ENCODE data around the gene GABRB1. TPM values are rescaled to one million over a fixed set of nuclear protein-coding genes. Genes with fewer than 3 reads are reported as not detected.

GABRB1 gene
- total RNA-seq, 2 experiments from 2014 or later, result not detected

DNA sequence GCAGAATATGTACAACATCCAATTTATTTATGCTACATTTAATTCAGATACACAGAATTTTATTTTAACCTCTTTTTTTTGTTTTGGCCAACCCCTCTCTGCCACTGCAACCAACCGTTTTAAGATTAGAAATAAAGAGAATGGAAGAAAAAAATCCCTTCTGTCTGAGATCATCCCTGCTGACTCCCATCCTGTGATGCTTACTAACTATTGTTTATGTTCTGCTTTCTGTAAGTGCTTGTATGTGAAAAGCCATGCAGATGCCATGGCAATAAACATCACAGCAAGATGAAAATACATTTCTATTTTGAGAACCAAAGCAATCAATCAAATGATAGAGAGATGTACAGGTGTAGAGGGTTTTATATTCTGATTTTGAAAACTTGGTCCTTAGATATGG, 70.1 kb downstream of the GABRB1 start:
- Mint-ChIP-seq H3K4me3 (no peak overlapping the region), H3K9me3 (no peaks in the 10 kb centered on the region), H3K27me3 (peaks cover 4% of the 10 kb centered on the region), H3K4me1 (ENCODE audit: low read depth) (no peaks in the 10 kb centered on the region), H3K27ac (no peak overlapping the region), H3K36me3 (ENCODE audit: low read depth) (no peaks in the 10 kb centered on the region)
- no peak for DNase-seq
- TF ChIP-seq, protein P1, sequence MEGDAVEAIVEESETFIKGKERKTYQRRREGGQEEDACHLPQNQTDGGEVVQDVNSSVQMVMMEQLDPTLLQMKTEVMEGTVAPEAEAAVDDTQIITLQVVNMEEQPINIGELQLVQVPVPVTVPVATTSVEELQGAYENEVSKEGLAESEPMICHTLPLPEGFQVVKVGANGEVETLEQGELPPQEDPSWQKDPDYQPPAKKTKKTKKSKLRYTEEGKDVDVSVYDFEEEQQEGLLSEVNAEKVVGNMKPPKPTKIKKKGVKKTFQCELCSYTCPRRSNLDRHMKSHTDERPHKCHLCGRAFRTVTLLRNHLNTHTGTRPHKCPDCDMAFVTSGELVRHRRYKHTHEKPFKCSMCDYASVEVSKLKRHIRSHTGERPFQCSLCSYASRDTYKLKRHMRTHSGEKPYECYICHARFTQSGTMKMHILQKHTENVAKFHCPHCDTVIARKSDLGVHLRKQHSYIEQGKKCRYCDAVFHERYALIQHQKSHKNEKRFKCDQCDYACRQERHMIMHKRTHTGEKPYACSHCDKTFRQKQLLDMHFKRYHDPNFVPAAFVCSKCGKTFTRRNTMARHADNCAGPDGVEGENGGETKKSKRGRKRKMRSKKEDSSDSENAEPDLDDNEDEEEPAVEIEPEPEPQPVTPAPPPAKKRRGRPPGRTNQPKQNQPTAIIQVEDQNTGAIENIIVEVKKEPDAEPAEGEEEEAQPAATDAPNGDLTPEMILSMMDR (IDR thresholded peaks at IDR 0.05), result no peak
- ChIA-PET CTCF (no interaction called here), POLR2A (no interaction called here)
- no peak for ATAC-seq
- intact Hi-C loops (cut with micrococcal nuclease), result no loop called here

DNA sequence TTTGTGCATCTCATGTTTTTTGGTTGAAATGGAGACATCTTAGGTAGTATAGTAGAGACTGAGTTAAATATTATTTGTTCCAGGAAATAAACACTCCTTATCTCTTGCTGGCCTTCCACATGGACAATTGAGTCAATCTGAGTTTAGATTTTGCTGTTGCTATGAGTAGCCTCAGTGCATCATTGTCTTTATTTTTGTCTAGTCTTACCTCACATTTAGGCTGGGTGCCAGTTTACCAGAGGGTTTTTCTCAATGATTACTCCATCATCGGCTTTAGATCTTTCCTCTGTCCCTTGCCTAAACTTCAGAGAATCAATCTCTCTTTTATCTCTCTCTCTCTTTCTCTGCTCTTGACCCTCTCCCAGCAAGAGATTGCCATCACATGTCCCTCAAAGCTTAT, 73.6 kb downstream of the GABRB1 start:
- POLR2A ChIA-PET, result no interaction called here
- intact Hi-C loops (cut with micrococcal nuclease), result no loop called here
- Mint-ChIP-seq H3K9me3 (no peaks in the 10 kb centered on the region), H3K27me3 (peaks cover 5% of the 10 kb centered on the region), H3K4me3 (no peak overlapping the region), H3K4me1 (ENCODE audit: low read depth) (no peaks in the 10 kb centered on the region), H3K27ac (no peak overlapping the region), H3K36me3 (ENCODE audit: low read depth) (no peaks in the 10 kb centered on the region)
- TF ChIP-seq, protein P1 (IDR thresholded peaks at IDR 0.05), result no peak
- ATAC-seq (no peak), DNase-seq (no peak)
- CTCF ChIA-PET, result no interaction called here

DNA sequence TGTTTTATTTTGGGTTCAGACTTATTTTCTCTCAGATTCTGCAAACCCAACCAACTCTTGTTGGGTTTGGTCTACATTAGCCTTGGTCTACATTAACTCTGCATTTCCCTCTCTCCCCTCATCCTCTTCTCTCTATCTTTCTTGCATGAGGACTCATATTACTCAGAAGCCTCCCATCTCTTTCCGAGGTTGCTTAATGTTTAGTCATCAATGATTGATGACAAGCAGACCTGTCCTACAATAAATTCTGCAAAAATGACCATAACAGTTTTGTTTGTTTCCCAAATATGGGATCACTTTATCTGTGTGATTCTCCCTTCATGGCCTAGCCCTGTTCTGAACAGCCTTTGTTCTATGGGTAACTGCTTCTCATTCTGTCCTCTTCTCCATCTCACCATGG, 75.2 kb downstream of the GABRB1 start:
- TF ChIP-seq, protein P1 (IDR thresholded peaks at IDR 0.05), result no peak
- H3K9me3 Mint-ChIP-seq, result no peaks in the 10 kb centered on the region
- ATAC-seq, result no peak
- CTCF ChIA-PET, result no interaction called here
- POLR2A ChIA-PET, result no interaction called here
- no peak for DNase-seq
- no peak overlapping the region for H3K4me3 Mint-ChIP-seq
- no peaks in the 10 kb centered on the region for H3K4me1 Mint-ChIP-seq (ENCODE audit: low read depth)
- H3K27ac Mint-ChIP-seq, result no peak overlapping the region
- intact Hi-C loops (cut with micrococcal nuclease), result no loop called here
- H3K27me3 Mint-ChIP-seq, result peaks cover 5% of the 10 kb centered on the region
- no peaks in the 10 kb centered on the region for H3K36me3 Mint-ChIP-seq (ENCODE audit: low read depth)

DNA sequence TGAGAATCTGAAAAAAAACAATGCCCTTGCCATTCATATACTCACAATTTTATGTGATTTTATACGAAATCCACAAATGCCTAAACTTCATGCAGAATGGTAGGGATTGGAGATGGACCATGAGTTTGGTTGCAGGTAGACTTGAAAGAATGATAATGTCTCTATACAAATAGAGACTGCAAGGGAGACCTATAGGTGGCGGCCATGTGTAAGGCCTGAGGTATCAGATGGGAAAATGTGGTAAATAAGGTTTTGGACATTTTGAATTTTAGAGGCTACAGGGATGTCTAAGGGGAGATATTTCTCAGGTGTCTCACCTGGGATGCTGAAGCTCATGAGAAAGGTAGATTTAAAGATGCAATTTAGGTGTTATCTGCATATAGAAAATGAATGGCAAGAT, 78.0 kb downstream of the GABRB1 start:
- intact Hi-C loops (cut with micrococcal nuclease), result no loop called here
- H3K4me3 Mint-ChIP-seq, result no peak overlapping the region
- CTCF ChIA-PET, result interaction anchor here (5.4 kb wide), 1 partner anchor 13 kb away, joined by 24 read pairs; no protein-coding TSS in a partner anchor
- ATAC-seq, result no peak
- no peaks in the 10 kb centered on the region for H3K36me3 Mint-ChIP-seq (ENCODE audit: low read depth)
- no peak overlapping the region for H3K27ac Mint-ChIP-seq
- DNase-seq, result no peak
- TF ChIP-seq, protein P1 (IDR thresholded peaks at IDR 0.05), result no peak
- POLR2A ChIA-PET, result no interaction called here
- no peaks in the 10 kb centered on the region for H3K9me3 Mint-ChIP-seq
- H3K4me1 Mint-ChIP-seq (ENCODE audit: low read depth), result no peaks in the 10 kb centered on the region
- peaks cover 8% of the 10 kb centered on the region for H3K27me3 Mint-ChIP-seq

DNA sequence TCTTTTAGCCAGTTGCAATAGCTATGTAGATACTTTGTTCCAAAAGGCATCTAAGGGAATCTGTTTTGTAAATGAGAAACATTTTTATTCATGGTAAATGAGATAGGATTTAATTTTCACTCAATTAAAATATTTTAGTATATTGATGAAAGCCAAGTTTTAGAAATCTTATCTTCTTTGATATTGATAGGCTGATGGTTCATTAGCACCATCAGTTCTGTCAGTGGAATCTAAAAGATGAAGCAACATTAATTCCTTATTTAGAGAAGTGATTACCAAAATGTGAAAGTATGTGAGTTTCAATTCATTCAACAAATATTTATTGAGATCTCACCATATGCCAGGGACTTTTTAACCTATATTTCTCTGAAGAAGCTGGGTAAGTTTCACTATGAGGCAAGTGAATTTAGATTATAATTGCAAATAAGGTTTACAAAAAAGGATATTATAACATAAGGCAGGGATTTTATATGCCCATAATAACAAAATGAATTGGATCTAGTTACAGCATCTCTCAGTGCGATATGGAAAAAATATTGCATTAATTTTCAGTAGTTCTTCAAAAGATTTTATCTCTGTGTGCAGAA, 79.3 kb downstream of the GABRB1 start:
- H3K9me3 Mint-ChIP-seq, result no peaks in the 10 kb centered on the region
- ChIA-PET POLR2A (no interaction called here), CTCF (interaction anchor here (1.6 to 5.4 kb wide), 2 partner anchors 12 to 27 kb away, joined by 3 to 24 read pairs; no protein-coding TSS in a partner anchor)
- no peak overlapping the region for H3K4me3 Mint-ChIP-seq
- H3K27me3 Mint-ChIP-seq, result peaks cover 6% of the 10 kb centered on the region
- intact Hi-C loops (cut with micrococcal nuclease), result no loop called here
- TF ChIP-seq, protein P1 (IDR thresholded peaks at IDR 0.05), result no peak
- ATAC-seq (no peak), DNase-seq (no peak)
- no peaks in the 10 kb centered on the region for H3K36me3 Mint-ChIP-seq (ENCODE audit: low read depth)
- no peak overlapping the region for H3K27ac Mint-ChIP-seq
- H3K4me1 Mint-ChIP-seq (ENCODE audit: low read depth), result no peaks in the 10 kb centered on the region
